ENCODE results near the gene FAM118B. TPM values are rescaled to one million over a fixed set of nuclear protein-coding genes. Genes with fewer than 3 reads are reported as not detected.

FAM118B gene
- 8.7 and 11.7 TPM in 2 replicates for total RNA-seq

DNA sequence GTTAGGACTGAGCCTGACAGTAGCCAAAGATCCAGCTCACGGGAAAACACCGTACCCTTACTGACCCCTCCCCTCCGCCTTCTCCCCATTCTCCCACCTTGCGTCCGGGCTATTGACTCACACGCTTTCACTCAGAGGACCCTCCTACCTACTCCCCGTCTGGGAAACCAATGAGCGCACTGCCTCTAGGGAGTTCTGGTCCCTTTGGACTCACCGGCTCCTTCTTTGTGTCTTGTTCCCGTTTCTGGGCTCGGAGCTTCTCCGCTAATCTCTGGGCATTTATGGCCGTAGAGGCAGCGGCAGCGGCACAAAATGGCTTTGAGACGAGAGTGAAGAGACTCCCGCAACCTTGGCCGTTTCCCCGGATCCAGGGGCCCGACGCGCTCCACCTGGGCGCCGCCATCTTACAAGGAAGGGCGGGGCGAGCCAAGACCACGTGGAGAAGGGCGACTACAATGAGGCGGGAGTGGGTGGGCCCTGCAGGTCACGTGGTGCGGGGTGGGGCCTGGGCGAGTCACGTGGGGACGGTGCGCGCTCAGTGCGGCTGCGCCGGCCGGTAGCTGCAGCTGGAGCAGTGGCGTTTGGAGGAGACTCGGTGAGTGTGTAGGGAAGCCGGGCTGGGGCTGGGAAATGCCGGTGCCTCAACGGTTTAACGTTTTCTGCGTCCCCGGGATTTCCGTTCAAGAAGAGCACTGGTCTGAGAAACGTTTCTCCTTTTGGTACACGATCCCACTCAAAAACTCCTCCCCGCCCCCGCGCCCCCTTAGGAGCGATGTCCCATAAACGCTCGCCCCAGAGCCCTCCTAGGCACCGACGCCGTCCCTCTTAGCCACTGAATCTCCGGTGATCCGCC is at the start of gene FAM118B, which contains the start of gene RPUSD4:
Gene FAM118B (plus strand): TSS at position 547 of the 853 bp plus-strand sequence. CDS start 23,220 bp downstream, outside the sequence.
Gene RPUSD4 (minus strand): TSS at position 415 of the 853 bp plus-strand sequence. CDS start 12 bp downstream, at position 403.
- no peaks in the 10 kb centered on the region for H3K9me3 Mint-ChIP-seq
- CTCF ChIA-PET, result no interaction called here
- intact Hi-C loops (cut with micrococcal nuclease), result loop anchor here (1.0 to 10.0 kb wide), 10 partner anchors 58 to 1259 kb away; partner anchors contain the start of genes CCDC15, CHEK1, DCPS and FOXRED1

GRCh38 chr11:126162306-126163030 is 49.1 kb upstream of the FAM118B start:
- H3K27ac Mint-ChIP-seq, result no peak overlapping the region

More for the DNA sequence above, at the start of gene FAM118B, which contains the start of gene RPUSD4:
- H3K27me3 Mint-ChIP-seq, result no peaks in the 10 kb centered on the region
- POLR2A ChIA-PET, result interaction anchor here (1.0 to 3.9 kb wide), 8 partner anchors 13 to 324 kb away, joined by 3 to 21 read pairs (median 4); partner anchors contain the start of genes DCPS, FOXRED1, HYLS1 and PUS3
- TF ChIP-seq, protein P1, sequence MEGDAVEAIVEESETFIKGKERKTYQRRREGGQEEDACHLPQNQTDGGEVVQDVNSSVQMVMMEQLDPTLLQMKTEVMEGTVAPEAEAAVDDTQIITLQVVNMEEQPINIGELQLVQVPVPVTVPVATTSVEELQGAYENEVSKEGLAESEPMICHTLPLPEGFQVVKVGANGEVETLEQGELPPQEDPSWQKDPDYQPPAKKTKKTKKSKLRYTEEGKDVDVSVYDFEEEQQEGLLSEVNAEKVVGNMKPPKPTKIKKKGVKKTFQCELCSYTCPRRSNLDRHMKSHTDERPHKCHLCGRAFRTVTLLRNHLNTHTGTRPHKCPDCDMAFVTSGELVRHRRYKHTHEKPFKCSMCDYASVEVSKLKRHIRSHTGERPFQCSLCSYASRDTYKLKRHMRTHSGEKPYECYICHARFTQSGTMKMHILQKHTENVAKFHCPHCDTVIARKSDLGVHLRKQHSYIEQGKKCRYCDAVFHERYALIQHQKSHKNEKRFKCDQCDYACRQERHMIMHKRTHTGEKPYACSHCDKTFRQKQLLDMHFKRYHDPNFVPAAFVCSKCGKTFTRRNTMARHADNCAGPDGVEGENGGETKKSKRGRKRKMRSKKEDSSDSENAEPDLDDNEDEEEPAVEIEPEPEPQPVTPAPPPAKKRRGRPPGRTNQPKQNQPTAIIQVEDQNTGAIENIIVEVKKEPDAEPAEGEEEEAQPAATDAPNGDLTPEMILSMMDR (IDR thresholded peaks at IDR 0.05), result no peak
- H3K4me1 Mint-ChIP-seq, result peaks cover 28% of the 10 kb centered on the region
- peak; percentile 99 for DNase-seq
- peak within 1 kb of the TSS; percentile 99 for H3K4me3 Mint-ChIP-seq
- ATAC-seq (ENCODE audit: low read depth), result peak; percentile 93
- H3K27ac Mint-ChIP-seq, result peak within 1 kb of the TSS; percentile 97
- H3K36me3 Mint-ChIP-seq (ENCODE audit: low read depth), result peaks cover 43% of the 10 kb centered on the region

GRCh38 chr11:126163074-126163700 is 48.4 kb upstream of the FAM118B start:
- intact Hi-C loops (cut with micrococcal nuclease), result no loop called here
- Mint-ChIP-seq H3K36me3 (ENCODE audit: low read depth) (no peaks in the 10 kb centered on the region), H3K4me1 (no peaks in the 10 kb centered on the region), H3K27me3 (peaks cover 6% of the 10 kb centered on the region), H3K27ac (no peak overlapping the region), H3K9me3 (no peaks in the 10 kb centered on the region), H3K4me3 (no peak overlapping the region)
- POLR2A ChIA-PET, result no interaction called here
- DNase-seq (no peak), ATAC-seq (ENCODE audit: low read depth) (no peak)
- TF ChIP-seq, protein P1 (IDR thresholded peaks at IDR 0.05), result no peak
- CTCF ChIA-PET, result interaction anchor here (1.0 kb wide), 1 partner anchor 31 kb away, joined by 3 read pairs; no protein-coding TSS in a partner anchor

More at GRCh38 chr11:126162306-126163030, 49.1 kb upstream of the FAM118B start:
- H3K4me3 Mint-ChIP-seq, result no peak overlapping the region
- TF ChIP-seq, protein P1 (IDR thresholded peaks at IDR 0.05), result no peak
- no peaks in the 10 kb centered on the region for H3K4me1 Mint-ChIP-seq
- no peak for ATAC-seq (ENCODE audit: low read depth)
- POLR2A ChIA-PET, result no interaction called here
- H3K9me3 Mint-ChIP-seq, result no peaks in the 10 kb centered on the region
- no peaks in the 10 kb centered on the region for H3K36me3 Mint-ChIP-seq (ENCODE audit: low read depth)
- CTCF ChIA-PET, result no interaction called here
- H3K27me3 Mint-ChIP-seq, result peaks cover 6% of the 10 kb centered on the region
- no peak for DNase-seq
- intact Hi-C loops (cut with micrococcal nuclease), result no loop called here

- intact Hi-C loops (cut with micrococcal nuclease), result no loop called here
- Mint-ChIP-seq H3K9me3 (no peaks in the 10 kb centered on the region), H3K27ac (no peak overlapping the region), H3K4me3 (no peak overlapping the region), H3K27me3 (peaks cover 6% of the 10 kb centered on the region), H3K36me3 (ENCODE audit: low read depth) (no peaks in the 10 kb centered on the region), H3K4me1 (no peaks in the 10 kb centered on the region)
- no peak for ATAC-seq (ENCODE audit: low read depth)
- TF ChIP-seq, protein P1 (IDR thresholded peaks at IDR 0.05), result no peak
- DNase-seq, result no peak
- ChIA-PET POLR2A (no interaction called here), CTCF (interaction anchor here (1.0 kb wide), 1 partner anchor 30 kb away, joined by 3 read pairs; no protein-coding TSS in a partner anchor)
These were observed 47.8 kb upstream of the FAM118B start for GRCh38 chr11:126163779-126164178.

Data from activated B cell treated with CpG ODN at 0.5 μM for 24 hours (primary cell).